Testis (tissue), 3 donors: ENCODE measurements around the gene ADCY6. TPM values are rescaled to one million over a fixed set of nuclear protein-coding genes. Genes with fewer than 3 reads are reported as not detected.

Experiments
- DNase-seq: peaks from one replicate; pipeline ENCODE4 v3.0.0-alpha.2; 2019
- H3K27ac ChIP-seq, 2 donors: fragments of 200-600 bp; sonication (generic); one replicate each; pipeline ENCODE4 v1.5.1; 2019
- H3K27me3 ChIP-seq: fragments of 200-600 bp; sonication (generic); one replicate; pipeline ENCODE4 v1.5.1; 2019
- H3K36me3 ChIP-seq: fragments of 200-600 bp; sonication (generic); one replicate; pipeline ENCODE4 v1.5.1; 2017; ENCODE audit warnings: low read depth; ENCODE audit errors: missing control alignments
- H3K4me1 ChIP-seq: fragments of 200-600 bp; sonication (generic); one replicate; pipeline ENCODE4 v1.5.1; 2019
- H3K4me3 ChIP-seq, 2 donors: fragments of 200-600 bp; sonication (generic); one replicate each; pipeline ENCODE4 v1.5.1; 2017 to 2019
- H3K9me3 ChIP-seq: fragments of 200-600 bp; sonication (generic); one replicate; pipeline ENCODE4 v1.5.1; 2017
- CTCF ChIP-seq, 3 experiments: fragments of 450-650 bp in 2 of 3; fragments of 200-600 bp in 1 of 3; sonication (generic) in 1 of 3; IDR thresholded peaks; one replicate each; pipeline ENCODE4 v1.5.1; 2016 to 2019; ENCODE audit warnings: antibody characterized with exemption in 3 of 3, mild to moderate bottlenecking in 2 of 3, moderate library complexity in 1 of 3
- POLR2A ChIP-seq: fragments of 450-650 bp; IDR thresholded peaks from one replicate; pipeline ENCODE4 v1.6.1; 2017; ENCODE audit warnings: antibody characterized with exemption, mild to moderate bottlenecking, moderate library complexity
- WGBS, 2 donors: methylation state at CpG; one replicate each; pipeline ENCODE4 v1.1.5; 2018; 5-methylcytosine and 5-hydroxymethylcytosine counted together
- intact Hi-C: fragments of 100-400 bp; cut with DNase I; formaldehyde crosslinking; loops from one replicate; pipeline ENCODE4 v1.15.1; 2023; ENCODE audit warnings: low total_unique reads
- polyA plus RNA-seq: library from polyadenylated mRNA; stranded (reverse); fragments of 350-450 nt; fragmentation: Illumina TruSeq; extraction: RNeasy Lipid Tissue Mini Kit (QIAGEN cat#74804); gene quantifications from one replicate; pipeline ENCODE4 v1.2.3, GENCODE V29; 2014; ENCODE audit warnings: low read depth, low replicate concordance; ENCODE audit not compliant: insufficient read depth
- total RNA-seq, 2 donors: library from RNA; depleted of rRNA; stranded (reverse); fragments of >200 nt; gene quantifications; one replicate each; pipeline ENCODE4 v1.2.3, GENCODE V29; 2016

ADCY6 gene
- total and polyA plus RNA-seq, 3 donors from 2014 or later: 16.5 to 26.3 (median 24.5) TPM

- TF ChIP-seq POLR2A: no peak
- no peak for TF ChIP-seq CTCF (IDR thresholded peaks at IDR 0.05)
- WGBS, 2 donors: 88 to 93% methylated on average over 8 to 9 of the region's 9 CpGs
- no peaks in the 10 kb centered on the region for H3K36me3 ChIP-seq
Measured at GRCh38 chr12:48768736-48769135, 20.2 kb downstream of the ADCY6 start.

GRCh38 chr12:48768147-48768546 lies 20.7 kb downstream of the ADCY6 start:
- Histone ChIP-seq H3K4me3 (no peak overlapping the region), H3K4me1 (peaks cover 14% of the 10 kb centered on the region), H3K36me3 (no peaks in the 10 kb centered on the region), H3K27me3 (no peaks in the 10 kb centered on the region), H3K9me3 (no peaks in the 10 kb centered on the region), H3K27ac (no peak overlapping the region)
- no peak for DNase-seq
- TF ChIP-seq POLR2A (no peak), CTCF (IDR thresholded peaks at IDR 0.05) (no peak)
- 77 to 100% methylated on average over 2 of the region's 2 CpGs for WGBS, 2 donors
- intact Hi-C loops: no loop called here

More at GRCh38 chr12:48768736-48769135, 20.2 kb downstream of the ADCY6 start:
- Histone ChIP-seq H3K27me3 (no peaks in the 10 kb centered on the region), H3K4me1 (peaks cover 14% of the 10 kb centered on the region), H3K4me3 (no peak overlapping the region), H3K27ac (no peak overlapping the region), H3K9me3 (no peaks in the 10 kb centered on the region)
- intact Hi-C loops: no loop called here
- DNase-seq: no peak

- Histone ChIP-seq H3K27me3 (no peaks in the 10 kb centered on the region), H3K27ac (no peak overlapping the region), H3K4me3 (no peak overlapping the region), H3K36me3 (no peaks in the 10 kb centered on the region), H3K4me1 (peaks cover 14% of the 10 kb centered on the region), H3K9me3 (no peaks in the 10 kb centered on the region)
- intact Hi-C loops: no loop called here
- WGBS, 2 donors: 65 to 67% methylated on average over 4 to 6 of the region's 6 CpGs
- no peak for DNase-seq
- no peak for TF ChIP-seq CTCF (IDR thresholded peaks at IDR 0.05)
- TF ChIP-seq POLR2A: no peak
Measured at GRCh38 chr12:48767521-48767920, 21.4 kb downstream of the ADCY6 start.

GRCh38 chr12:48767047-48767446 lies 21.8 kb downstream of the ADCY6 start:
- TF ChIP-seq CTCF (IDR thresholded peaks at IDR 0.05) (no peak), POLR2A (no peak)
- no peaks in the 10 kb centered on the region for H3K9me3 ChIP-seq
- intact Hi-C loops: no loop called here
- no peak overlapping the region for H3K27ac ChIP-seq
- no peak overlapping the region for H3K4me3 ChIP-seq
- H3K36me3 ChIP-seq: no peaks in the 10 kb centered on the region
- DNase-seq: no peak
- H3K27me3 ChIP-seq: no peaks in the 10 kb centered on the region
- H3K4me1 ChIP-seq: peaks cover 14% of the 10 kb centered on the region
- WGBS, 2 donors: 73 to 80% methylated on average over 4 of the region's 4 CpGs

- TF ChIP-seq POLR2A (no peak), CTCF (IDR thresholded peaks at IDR 0.05) (no peak)
- Histone ChIP-seq H3K4me1 (peaks cover 14% of the 10 kb centered on the region), H3K27me3 (no peaks in the 10 kb centered on the region), H3K9me3 (no peaks in the 10 kb centered on the region), H3K27ac (peak overlapping the region; percentile 15 to 62), H3K36me3 (no peaks in the 10 kb centered on the region), H3K4me3 (no peak overlapping the region)
- WGBS, 2 donors: 33 to 48% methylated on average over 5 of the region's 5 CpGs
- intact Hi-C loops: no loop called here
- peak; percentile 64 for DNase-seq
Measured at GRCh38 chr12:48765753-48766162, 23.1 kb downstream of the ADCY6 start.
